Upper lobe of left lung (tissue), 6 donors: ENCODE measurements around the gene COMMD6. TPM values are rescaled to one million over a fixed set of nuclear protein-coding genes. Genes with fewer than 3 reads are reported as not detected.
A peak's percentile ranks its signal among the peaks of the same experiment; 100 is the strongest.

Experiments
- ATAC-seq, 2 donors: fragments of 200-7000 bp; cut with Tn5 transposase; one replicate each; pipeline ENCODE4 v1.9.1; 2022; ENCODE audit warnings: mild to moderate bottlenecking in 2 of 2, moderate library complexity in 2 of 2; ENCODE audit not compliant: low FRiP score in 2 of 2
- DNase-seq, 2 donors: peaks; one replicate each; pipeline ENCODE4 v3.0.0-alpha.2; 2019 to 2020
- H3K27ac ChIP-seq, 4 donors: fragments of 200-600 bp; sonication (generic); one replicate each; pipeline ENCODE4 v1.5.1; 2016 to 2019
- H3K27me3 ChIP-seq, 4 donors: fragments of 200-600 bp; sonication (generic); one replicate each; pipeline ENCODE4 v1.5.1; 2017 to 2019
- H3K36me3 ChIP-seq, 4 donors: fragments of 200-600 bp; sonication (generic); one replicate each; pipeline ENCODE4 v1.5.1; 2016 to 2019
- H3K4me1 ChIP-seq, 4 donors: fragments of 200-600 bp; sonication (generic); one replicate each; pipeline ENCODE4 v1.5.1; 2018 to 2019
- H3K4me3 ChIP-seq, 4 donors: fragments of 200-600 bp; sonication (generic); one replicate each; pipeline ENCODE4 v1.5.1; 2017 to 2019; ENCODE audit warnings: mild to moderate bottlenecking in 2 of 4, moderate library complexity in 1 of 4
- H3K9me3 ChIP-seq, 4 donors: fragments of 200-600 bp; sonication (generic); one replicate each; pipeline ENCODE4 v1.5.1; 2018 to 2019
- EP300 ChIP-seq, 4 donors: sonication (generic); formaldehyde crosslinking; IDR thresholded peaks; one replicate each; pipeline ENCODE4 v1.5.1; 2017; ENCODE audit warnings: antibody characterized with exemption in 4 of 4, control low read depth in 2 of 4
- POLR2A ChIP-seq, 4 donors: fragments of 450-650 bp; IDR thresholded peaks; one replicate each; pipeline ENCODE4 v1.5.1; 2016 to 2017; ENCODE audit warnings: antibody characterized with exemption in 4 of 4, mild to moderate bottlenecking in 2 of 4
- POLR2AphosphoS5 ChIP-seq, 2 donors: sonication (generic); formaldehyde crosslinking; IDR thresholded peaks; one replicate each; pipeline ENCODE4 v1.5.1; 2017; ENCODE audit warnings: antibody characterized with exemption in 2 of 2
- WGBS, 2 donors: methylation state at CpG; one replicate each; pipeline ENCODE4 v1.1.5; 2017 to 2018; 5-methylcytosine and 5-hydroxymethylcytosine counted together
- total RNA-seq, 6 donors: library from RNA; depleted of rRNA in 4 of 6; stranded (reverse); fragments of >200 nt in 4 of 6; gene quantifications; one replicate each; pipeline versions ENCODE4 v1.1.0 to v1.2.1, GENCODE V29; 2016 to 2021
- TF ChIP-seq, protein P1 (sequence below), 6 experiments: fragments of 450-650 bp in 4 of 6; fragments of 200-600 bp in 2 of 6; sonication (generic) in 2 of 6; IDR thresholded peaks; one replicate each; pipeline ENCODE4 v1.5.1; 2016 to 2019; ENCODE audit warnings: antibody characterized with exemption in 6 of 6
- donor health status: DM: no; HTN: no; CAD: no; lungs with moderate emphysema.
- donor health status: DM: no; HTN: yes; CAD: no; lungs with severe emphysema.

COMMD6 gene
- total RNA-seq, 6 donors from 2014 or later, result 9.0 to 134 (median 63.8) TPM

DNA sequence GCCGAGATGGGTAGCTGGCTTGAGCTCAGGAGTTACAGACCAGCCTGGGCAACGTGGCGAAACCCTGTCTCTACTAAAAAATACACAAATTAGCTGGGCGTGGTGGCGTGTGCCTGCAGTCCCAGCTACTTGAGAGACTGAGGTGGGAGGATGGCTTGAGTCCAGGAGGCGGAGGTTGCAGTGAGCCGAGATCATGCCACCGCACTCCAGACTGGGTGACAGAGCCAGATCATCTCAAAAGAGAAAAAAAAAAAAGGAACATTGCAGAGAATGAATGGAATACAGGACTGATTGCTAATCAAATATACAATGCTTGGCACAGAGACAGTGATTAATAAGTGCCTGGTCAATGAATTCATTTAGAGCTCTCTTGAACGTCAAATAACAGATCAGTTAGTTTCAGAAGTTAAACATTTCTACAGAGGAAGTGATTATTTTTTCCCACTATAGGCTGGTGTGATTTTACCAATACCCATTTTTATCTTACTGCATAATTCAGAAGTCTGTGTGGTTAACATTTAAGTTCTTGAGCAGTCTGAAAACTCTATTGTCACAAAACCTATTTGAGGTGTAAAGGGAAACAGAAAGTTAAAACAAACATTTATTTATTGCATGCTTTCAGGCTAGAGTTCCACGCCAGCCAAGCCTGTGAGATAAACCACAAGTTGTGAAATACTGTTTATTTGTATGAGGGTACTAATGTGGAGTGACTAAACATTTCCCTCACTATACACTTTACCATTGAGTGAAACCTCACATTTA, 48.0 kb downstream of the COMMD6 start:
- peak overlapping the region in 1 of 4 donors; percentile 23 for H3K27ac ChIP-seq
- no peaks in the 10 kb centered on the region for H3K9me3 ChIP-seq
- no peaks in the 10 kb centered on the region for H3K27me3 ChIP-seq
- ATAC-seq (peak in 1 of 2 donors; percentile 42), DNase-seq (peak in 1 of 2 donors; percentile 82)
- no peak for TF ChIP-seq EP300 (IDR thresholded peaks at IDR 0.05)
- no peak for TF ChIP-seq POLR2AphosphoS5 (IDR thresholded peaks at IDR 0.05)
- no peak for TF ChIP-seq POLR2A (IDR thresholded peaks at IDR 0.05)
- TF ChIP-seq, protein P1, sequence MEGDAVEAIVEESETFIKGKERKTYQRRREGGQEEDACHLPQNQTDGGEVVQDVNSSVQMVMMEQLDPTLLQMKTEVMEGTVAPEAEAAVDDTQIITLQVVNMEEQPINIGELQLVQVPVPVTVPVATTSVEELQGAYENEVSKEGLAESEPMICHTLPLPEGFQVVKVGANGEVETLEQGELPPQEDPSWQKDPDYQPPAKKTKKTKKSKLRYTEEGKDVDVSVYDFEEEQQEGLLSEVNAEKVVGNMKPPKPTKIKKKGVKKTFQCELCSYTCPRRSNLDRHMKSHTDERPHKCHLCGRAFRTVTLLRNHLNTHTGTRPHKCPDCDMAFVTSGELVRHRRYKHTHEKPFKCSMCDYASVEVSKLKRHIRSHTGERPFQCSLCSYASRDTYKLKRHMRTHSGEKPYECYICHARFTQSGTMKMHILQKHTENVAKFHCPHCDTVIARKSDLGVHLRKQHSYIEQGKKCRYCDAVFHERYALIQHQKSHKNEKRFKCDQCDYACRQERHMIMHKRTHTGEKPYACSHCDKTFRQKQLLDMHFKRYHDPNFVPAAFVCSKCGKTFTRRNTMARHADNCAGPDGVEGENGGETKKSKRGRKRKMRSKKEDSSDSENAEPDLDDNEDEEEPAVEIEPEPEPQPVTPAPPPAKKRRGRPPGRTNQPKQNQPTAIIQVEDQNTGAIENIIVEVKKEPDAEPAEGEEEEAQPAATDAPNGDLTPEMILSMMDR (IDR thresholded peaks at IDR 0.05), result no peak
- peak overlapping the region in 2 of 4 donors; percentile 5 to 21 for H3K4me3 ChIP-seq
- H3K36me3 ChIP-seq, result no peaks in the 10 kb centered on the region
- peaks cover 4 to 12% (median 5%) of the 10 kb centered on the region in 4 donors for H3K4me1 ChIP-seq
- 32 to 49% methylated on average over 10 of the region's 10 CpGs for WGBS, 2 donors

DNA sequence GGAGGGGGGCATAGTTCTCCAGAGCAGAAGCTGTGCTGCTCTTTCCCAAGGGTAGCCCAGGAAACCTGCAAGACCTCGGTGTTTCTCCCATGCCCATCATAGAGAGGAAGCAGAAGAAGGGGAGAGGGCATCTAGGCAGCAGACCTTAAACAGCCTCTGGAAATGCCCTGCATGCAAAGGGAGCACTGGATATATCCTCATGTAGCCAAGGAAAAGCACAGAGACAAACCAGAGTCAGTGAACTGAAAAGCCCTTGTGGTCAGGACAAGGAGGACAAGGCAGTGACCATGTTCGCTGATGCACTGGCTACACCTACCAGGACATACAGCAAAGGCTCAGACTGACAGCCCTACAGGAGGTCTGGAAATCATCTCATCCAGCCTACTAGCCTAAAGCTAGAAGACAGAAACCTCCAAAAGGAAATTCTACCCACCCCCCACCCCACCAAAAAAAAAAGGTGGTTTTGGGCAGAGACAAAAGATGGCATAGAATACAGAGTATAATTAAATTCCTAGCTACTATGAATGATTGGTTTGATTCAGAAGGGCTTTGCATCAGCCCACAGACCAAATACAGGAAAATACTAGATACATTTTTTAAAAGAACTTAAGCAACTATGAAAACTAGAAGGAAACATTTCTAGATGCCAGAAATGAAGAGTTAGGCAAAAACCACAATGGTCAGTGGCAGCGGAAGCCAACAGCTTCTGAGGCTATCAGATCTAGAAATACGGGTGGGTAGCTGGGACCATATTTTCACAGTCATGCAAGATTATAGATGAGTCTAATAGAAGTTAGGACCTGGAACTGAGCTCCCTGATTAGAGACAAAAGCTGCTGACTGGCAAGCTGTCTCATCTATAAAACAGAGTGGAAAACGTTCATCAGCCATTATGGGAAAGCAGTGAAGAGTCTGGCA, 51.2 kb downstream of the COMMD6 start:
- H3K4me1 ChIP-seq, result peaks cover 5 to 12% (median 8%) of the 10 kb centered on the region in 4 donors
- TF ChIP-seq POLR2A (IDR thresholded peaks at IDR 0.05) (no peak), POLR2AphosphoS5 (IDR thresholded peaks at IDR 0.05) (no peak), EP300 (IDR thresholded peaks at IDR 0.05) (no peak)
- TF ChIP-seq, protein P1 (IDR thresholded peaks at IDR 0.05), result no peak
- no peak for ATAC-seq
- H3K9me3 ChIP-seq, result no peaks in the 10 kb centered on the region
- H3K4me3 ChIP-seq, result no peak overlapping the region
- 52 to 66% methylated on average over 5 of the region's 5 CpGs for WGBS, 2 donors
- H3K27ac ChIP-seq, result no peak overlapping the region
- H3K36me3 ChIP-seq, result no peaks in the 10 kb centered on the region
- no peaks in the 10 kb centered on the region for H3K27me3 ChIP-seq
- DNase-seq, result no peak

DNA sequence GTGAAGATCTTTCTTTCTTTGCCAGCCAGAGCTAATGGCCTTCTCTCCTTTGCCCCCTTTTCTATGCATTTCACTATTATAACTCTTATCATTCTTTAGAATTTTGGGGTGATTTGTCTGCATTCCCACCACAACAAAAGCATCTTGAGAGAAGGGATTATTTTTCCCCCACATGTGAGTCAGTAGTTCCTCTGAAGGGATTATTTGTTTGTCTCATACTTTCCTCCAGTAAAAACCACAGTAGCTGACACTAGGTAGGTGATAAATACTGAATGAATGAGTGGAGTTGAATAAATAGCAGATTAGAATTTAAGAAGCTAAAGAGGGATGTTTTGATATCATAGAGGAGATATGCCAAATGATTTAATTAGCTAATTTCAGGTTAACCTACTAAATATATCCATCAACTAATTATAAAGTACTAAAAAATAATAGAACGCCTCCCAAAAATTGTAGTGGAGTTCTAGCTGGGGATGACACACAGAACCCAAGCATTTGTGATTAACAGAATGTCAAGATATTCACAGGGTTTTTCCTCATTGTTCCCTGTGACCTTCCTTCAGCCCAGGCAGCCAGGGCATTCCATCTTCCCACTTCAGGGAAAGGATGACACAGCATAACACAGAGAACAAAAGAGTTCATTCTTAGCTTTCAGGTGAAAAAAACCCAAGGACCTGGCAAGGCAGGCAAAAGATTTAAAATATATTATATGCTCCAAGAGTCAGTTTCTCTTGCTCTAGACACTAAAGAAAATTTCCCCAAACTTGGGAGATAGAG, 52.2 kb downstream of the COMMD6 start:
- TF ChIP-seq POLR2A (IDR thresholded peaks at IDR 0.05), result no peak
- TF ChIP-seq, protein P1 (IDR thresholded peaks at IDR 0.05), result no peak
- no peak for TF ChIP-seq POLR2AphosphoS5 (IDR thresholded peaks at IDR 0.05)
- no peak for TF ChIP-seq EP300 (IDR thresholded peaks at IDR 0.05)
- ATAC-seq (no peak), DNase-seq (no peak)
- H3K4me3 ChIP-seq, result no peak overlapping the region
- no peaks in the 10 kb centered on the region for H3K9me3 ChIP-seq
- H3K4me1 ChIP-seq, result peaks cover 5 to 21% (median 8%) of the 10 kb centered on the region in 4 donors
- WGBS, 2 donors, result 93 to 100% methylated on average over 1 of the region's 1 CpG
- peaks cover 0 to 2% (median 0%) of the 10 kb centered on the region in 4 donors for H3K27me3 ChIP-seq
- no peaks in the 10 kb centered on the region for H3K36me3 ChIP-seq
- H3K27ac ChIP-seq, result no peak overlapping the region

DNA sequence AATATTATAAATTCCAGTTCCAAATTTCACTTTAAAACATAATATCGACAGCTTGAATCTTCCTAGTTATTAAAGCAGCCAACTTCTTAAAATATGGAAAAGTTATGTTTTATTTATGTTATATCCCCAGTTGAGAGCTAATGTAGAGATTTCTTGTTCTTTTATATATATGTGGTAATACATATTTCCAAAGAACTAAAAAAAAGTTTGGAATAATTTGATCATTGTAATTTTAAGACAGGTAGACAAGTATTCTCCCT, 54.9 kb downstream of the COMMD6 start:
- TF ChIP-seq POLR2AphosphoS5 (IDR thresholded peaks at IDR 0.05), result no peak
- TF ChIP-seq POLR2A (IDR thresholded peaks at IDR 0.05), result no peak
- TF ChIP-seq EP300 (IDR thresholded peaks at IDR 0.05), result no peak
- TF ChIP-seq, protein P1 (IDR thresholded peaks at IDR 0.05), result no peak
- Histone ChIP-seq H3K4me1 (peaks cover 3 to 33% (median 12%) of the 10 kb centered on the region in 4 donors), H3K9me3 (no peaks in the 10 kb centered on the region), H3K27ac (peak overlapping the region; percentile 54 to 84 (median 80)), H3K27me3 (peaks cover 0 to 2% (median 0%) of the 10 kb centered on the region in 4 donors), H3K36me3 (no peaks in the 10 kb centered on the region), H3K4me3 (peak overlapping the region; percentile 84 to 94 (median 90))
- DNase-seq, result no peak
- ATAC-seq, result no peak
- 2 to 4% methylated on average over 1 of the region's 1 CpG for WGBS, 2 donors
